ENCODE results near the gene FAM124A. TPM values are rescaled to one million over a fixed set of nuclear protein-coding genes. Genes with fewer than 3 reads are reported as not detected.

FAM124A gene
- total and polyA plus RNA-seq, 2 donors (not counting 1 experiment from before 2014, with no cell fraction given): 1.7 to 4.8 TPM

DNA sequence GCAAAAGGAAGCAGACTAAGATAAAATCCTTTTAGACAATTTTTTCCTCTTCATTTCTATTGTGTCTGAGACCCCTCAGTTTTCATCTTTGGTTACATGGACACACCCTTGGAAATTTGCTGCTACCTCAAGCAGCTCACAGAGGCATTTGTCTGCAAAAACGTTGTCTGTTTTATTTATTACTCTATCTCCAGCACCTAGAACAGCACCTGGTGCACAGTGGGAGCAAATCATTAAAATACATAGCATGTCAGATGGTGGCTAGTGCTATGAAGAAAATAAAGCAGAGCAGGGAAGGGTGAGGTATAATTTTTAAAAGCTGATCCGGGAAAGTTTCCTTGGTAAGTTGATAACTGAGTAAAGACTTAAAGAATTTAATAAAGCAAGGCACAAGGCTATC is 14.3 kb upstream of the FAM124A start:
- Histone ChIP-seq H3K4me1 (ENCODE audit: control insufficient read depth, extremely low read depth, insufficient read depth, low read length) (no peaks in the 10 kb centered on the region), H3K9me3 (ENCODE audit: control insufficient read depth, insufficient read depth, low read depth, low read length) (no peaks in the 10 kb centered on the region), H3K9ac (ENCODE audit: insufficient read depth, low read length) (no peak overlapping the region), H3K27me3 (ENCODE audit: control insufficient read depth, insufficient read depth, low read length) (peaks cover 24% of the 10 kb centered on the region), H3K27ac (ENCODE audit: insufficient read depth, low read length) (no peak overlapping the region), H3K4me2 (ENCODE audit: extremely low read depth, insufficient read depth, low read length) (no peak overlapping the region), H3K4me3 (replicated peaks in 1 of 4; ENCODE audit: control extremely low read depth in 1 of 4, insufficient read depth in 1 of 4, low read depth in 3 of 4, low read length in 4 of 4) (no peak overlapping the region), H4K20me1 (ENCODE audit: control insufficient read depth, extremely low read depth, insufficient read depth, low read length) (no peaks in the 10 kb centered on the region), H3K79me2 (ENCODE audit: control insufficient read depth, insufficient read depth, low read length) (no peaks in the 10 kb centered on the region), H3K36me3 (ENCODE audit: control insufficient read depth, insufficient read depth, low read length) (no peaks in the 10 kb centered on the region), H2AFZ (ENCODE audit: low read length) (no peak overlapping the region)
- TF ChIP-seq, protein P1, sequence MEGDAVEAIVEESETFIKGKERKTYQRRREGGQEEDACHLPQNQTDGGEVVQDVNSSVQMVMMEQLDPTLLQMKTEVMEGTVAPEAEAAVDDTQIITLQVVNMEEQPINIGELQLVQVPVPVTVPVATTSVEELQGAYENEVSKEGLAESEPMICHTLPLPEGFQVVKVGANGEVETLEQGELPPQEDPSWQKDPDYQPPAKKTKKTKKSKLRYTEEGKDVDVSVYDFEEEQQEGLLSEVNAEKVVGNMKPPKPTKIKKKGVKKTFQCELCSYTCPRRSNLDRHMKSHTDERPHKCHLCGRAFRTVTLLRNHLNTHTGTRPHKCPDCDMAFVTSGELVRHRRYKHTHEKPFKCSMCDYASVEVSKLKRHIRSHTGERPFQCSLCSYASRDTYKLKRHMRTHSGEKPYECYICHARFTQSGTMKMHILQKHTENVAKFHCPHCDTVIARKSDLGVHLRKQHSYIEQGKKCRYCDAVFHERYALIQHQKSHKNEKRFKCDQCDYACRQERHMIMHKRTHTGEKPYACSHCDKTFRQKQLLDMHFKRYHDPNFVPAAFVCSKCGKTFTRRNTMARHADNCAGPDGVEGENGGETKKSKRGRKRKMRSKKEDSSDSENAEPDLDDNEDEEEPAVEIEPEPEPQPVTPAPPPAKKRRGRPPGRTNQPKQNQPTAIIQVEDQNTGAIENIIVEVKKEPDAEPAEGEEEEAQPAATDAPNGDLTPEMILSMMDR (conservative IDR thresholded peaks at IDR 0.05 in 1 of 2, IDR thresholded peaks at IDR 0.05 in 1 of 2; ENCODE audit: low read depth in 1 of 2, low read length in 2 of 2): no peak
- no peak for TF ChIP-seq EZH2 (IDR thresholded peaks at IDR 0.05; ENCODE audit: low read length, missing control alignments)
- DNase-seq (ENCODE audit: low read depth in 2 of 2): no peak

GRCh38 chr13:51208716-51209115 is 13.5 kb upstream of the FAM124A start:
- no peaks in the 10 kb centered on the region for H3K4me1 ChIP-seq (ENCODE audit: control insufficient read depth, extremely low read depth, insufficient read depth, low read length)
- no peaks in the 10 kb centered on the region for H4K20me1 ChIP-seq (ENCODE audit: control insufficient read depth, extremely low read depth, insufficient read depth, low read length)
- no peak overlapping the region for H3K27ac ChIP-seq (ENCODE audit: insufficient read depth, low read length)
- TF ChIP-seq EZH2 (IDR thresholded peaks at IDR 0.05; ENCODE audit: low read length, missing control alignments): no peak
- TF ChIP-seq, protein P1 (conservative IDR thresholded peaks at IDR 0.05 in 1 of 2, IDR thresholded peaks at IDR 0.05 in 1 of 2; ENCODE audit: low read depth in 1 of 2, low read length in 2 of 2): no peak
- H3K36me3 ChIP-seq (ENCODE audit: control insufficient read depth, insufficient read depth, low read length): no peaks in the 10 kb centered on the region
- H3K4me3 ChIP-seq (replicated peaks in 1 of 4; ENCODE audit: control extremely low read depth in 1 of 4, insufficient read depth in 1 of 4, low read depth in 3 of 4, low read length in 4 of 4): no peak overlapping the region
- H3K27me3 ChIP-seq (ENCODE audit: control insufficient read depth, insufficient read depth, low read length): peaks cover 30% of the 10 kb centered on the region
- no peaks in the 10 kb centered on the region for H3K9me3 ChIP-seq (ENCODE audit: control insufficient read depth, insufficient read depth, low read depth, low read length)
- H3K9ac ChIP-seq (ENCODE audit: insufficient read depth, low read length): no peak overlapping the region
- H3K4me2 ChIP-seq (ENCODE audit: extremely low read depth, insufficient read depth, low read length): no peak overlapping the region
- DNase-seq (ENCODE audit: low read depth in 2 of 2): no peak
- H3K79me2 ChIP-seq (ENCODE audit: control insufficient read depth, insufficient read depth, low read length): no peaks in the 10 kb centered on the region
- no peak overlapping the region for H2AFZ ChIP-seq (ENCODE audit: low read length)

- Histone ChIP-seq H3K4me1 (ENCODE audit: control insufficient read depth, extremely low read depth, insufficient read depth, low read length) (no peaks in the 10 kb centered on the region), H3K27ac (ENCODE audit: insufficient read depth, low read length) (no peak overlapping the region), H3K36me3 (ENCODE audit: control insufficient read depth, insufficient read depth, low read length) (no peaks in the 10 kb centered on the region), H2AFZ (ENCODE audit: low read length) (no peak overlapping the region), H3K9me3 (ENCODE audit: control insufficient read depth, insufficient read depth, low read depth, low read length) (no peaks in the 10 kb centered on the region), H3K27me3 (ENCODE audit: control insufficient read depth, insufficient read depth, low read length) (peaks cover 27% of the 10 kb centered on the region), H3K4me2 (ENCODE audit: extremely low read depth, insufficient read depth, low read length) (no peak overlapping the region), H4K20me1 (ENCODE audit: control insufficient read depth, extremely low read depth, insufficient read depth, low read length) (no peaks in the 10 kb centered on the region), H3K79me2 (ENCODE audit: control insufficient read depth, insufficient read depth, low read length) (no peaks in the 10 kb centered on the region), H3K9ac (ENCODE audit: insufficient read depth, low read length) (no peak overlapping the region), H3K4me3 (replicated peaks in 1 of 4; ENCODE audit: control extremely low read depth in 1 of 4, insufficient read depth in 1 of 4, low read depth in 3 of 4, low read length in 4 of 4) (no peak overlapping the region)
- no peak for DNase-seq (ENCODE audit: low read depth in 2 of 2)
- no peak for TF ChIP-seq EZH2 (IDR thresholded peaks at IDR 0.05; ENCODE audit: low read length, missing control alignments)
- TF ChIP-seq, protein P1 (conservative IDR thresholded peaks at IDR 0.05 in 1 of 2, IDR thresholded peaks at IDR 0.05 in 1 of 2; ENCODE audit: low read depth in 1 of 2, low read length in 2 of 2): no peak
Observed at GRCh38 chr13:51211910-51212309, 10.3 kb upstream of the FAM124A start.

All from fibroblast of lung (primary cell).